ENCODE results near the gene ZBTB7A.

Gene ZBTB7A

DNA sequence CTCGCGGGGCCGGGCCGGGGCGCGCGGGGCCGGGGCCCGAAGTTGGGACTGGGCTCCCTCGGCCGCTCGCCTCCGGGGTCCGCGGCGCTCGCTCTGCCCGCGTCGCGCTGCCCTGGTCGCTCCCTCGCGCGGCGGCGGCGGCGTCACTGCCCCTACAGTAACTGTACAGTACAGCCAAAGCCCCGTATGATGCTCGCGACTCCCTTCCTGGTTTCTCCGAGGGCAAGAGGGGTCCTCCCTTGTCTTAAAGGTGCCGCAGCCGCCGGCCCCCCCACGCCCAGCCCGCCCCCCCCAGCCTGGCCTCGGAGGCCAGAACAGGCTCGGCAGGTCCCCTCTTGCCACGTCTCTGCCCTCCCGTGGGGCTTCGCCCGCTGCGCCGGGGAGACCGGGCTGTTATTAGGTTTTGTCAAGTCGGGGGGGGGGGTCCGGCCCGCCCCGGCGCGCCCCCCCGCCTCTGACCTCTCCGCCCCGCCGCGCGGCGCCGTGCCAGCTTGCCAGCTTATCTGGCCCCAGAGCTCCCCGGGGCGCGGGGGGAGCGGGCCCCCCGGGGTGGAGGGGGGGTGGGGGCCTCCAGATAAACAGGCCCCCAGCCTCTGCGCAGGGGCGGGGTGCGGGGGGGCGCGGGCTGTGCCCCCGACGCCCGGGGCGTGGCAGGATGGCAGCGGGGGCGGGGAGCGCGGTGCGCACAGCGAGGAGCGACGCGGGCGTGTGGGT is at the start of gene ZBTB7A:
TSS of gene ZBTB7A (minus strand) at position 218 of the 714 bp plus-strand sequence. CDS start 11,667 bp downstream, outside the sequence.
- DNase-seq (ENCODE audit: low read depth, low spot score), result no peak

DNA sequence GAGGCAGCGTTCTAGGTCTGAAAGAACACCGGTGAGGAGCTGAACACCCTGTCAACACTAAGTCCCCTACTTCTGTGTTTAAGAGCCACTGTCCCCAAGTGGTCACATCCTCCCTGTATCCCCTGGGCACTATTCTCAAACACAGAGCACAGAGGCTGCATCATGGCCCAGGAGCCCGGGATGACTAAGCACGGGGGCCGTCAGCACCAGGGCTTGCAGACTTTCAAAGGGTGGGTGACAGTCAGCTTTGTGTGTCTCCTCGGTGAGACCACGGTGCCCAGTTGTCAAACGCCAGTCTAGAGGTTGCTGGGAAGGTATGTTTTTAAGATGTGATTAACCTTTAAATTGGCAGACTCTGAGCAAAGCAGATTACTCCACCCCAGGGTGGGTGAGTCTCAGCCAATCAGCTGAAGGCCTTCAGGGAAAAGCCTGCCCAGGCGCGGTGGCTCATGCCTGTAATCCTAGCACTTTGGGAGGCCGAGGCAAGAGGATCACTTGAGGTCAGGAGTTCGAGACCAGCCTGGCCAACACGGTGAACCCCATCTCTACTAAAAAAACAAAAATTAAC is 49.2 kb upstream of the ZBTB7A start:
- no peak for DNase-seq (ENCODE audit: low read depth, low spot score)

DNA sequence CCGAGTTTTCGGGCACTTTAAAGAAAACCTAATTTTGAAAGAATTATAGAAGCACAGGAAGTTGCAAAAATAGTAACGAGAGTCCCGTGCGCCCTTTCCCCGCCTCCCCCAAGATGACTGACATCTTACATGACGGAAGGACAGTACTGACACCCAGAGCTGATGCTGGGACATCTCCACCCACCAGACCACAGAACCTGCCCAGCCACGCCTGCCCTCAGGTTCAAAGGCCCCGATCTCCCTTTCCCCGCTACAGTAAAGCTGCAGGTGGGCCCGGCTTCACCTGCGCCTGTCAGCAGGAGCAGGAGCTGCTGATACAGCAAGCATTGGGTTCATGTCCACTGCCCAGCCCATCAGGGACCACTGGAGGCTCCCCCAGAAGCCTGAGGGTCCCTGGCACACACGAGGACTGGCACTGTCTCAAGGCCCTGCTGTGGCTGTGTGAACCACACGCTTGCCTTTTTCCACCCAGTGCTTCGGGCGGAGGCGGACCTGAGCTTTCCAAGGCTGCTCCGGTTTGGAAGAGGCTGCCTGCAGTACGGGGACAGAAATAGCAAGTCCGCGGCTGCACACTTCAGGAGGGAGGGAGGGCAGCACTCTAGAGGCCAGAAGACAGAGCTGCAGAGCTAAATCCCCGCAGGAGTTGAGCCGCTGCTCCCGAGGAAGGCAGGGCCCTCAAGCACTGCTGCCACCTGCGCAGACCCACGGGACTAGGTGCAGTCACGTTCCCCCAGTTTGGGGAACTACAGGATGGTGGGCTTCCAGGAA is 48.5 kb upstream of the ZBTB7A start:
- DNase-seq (ENCODE audit: low read depth, low spot score), result no peak

DNA sequence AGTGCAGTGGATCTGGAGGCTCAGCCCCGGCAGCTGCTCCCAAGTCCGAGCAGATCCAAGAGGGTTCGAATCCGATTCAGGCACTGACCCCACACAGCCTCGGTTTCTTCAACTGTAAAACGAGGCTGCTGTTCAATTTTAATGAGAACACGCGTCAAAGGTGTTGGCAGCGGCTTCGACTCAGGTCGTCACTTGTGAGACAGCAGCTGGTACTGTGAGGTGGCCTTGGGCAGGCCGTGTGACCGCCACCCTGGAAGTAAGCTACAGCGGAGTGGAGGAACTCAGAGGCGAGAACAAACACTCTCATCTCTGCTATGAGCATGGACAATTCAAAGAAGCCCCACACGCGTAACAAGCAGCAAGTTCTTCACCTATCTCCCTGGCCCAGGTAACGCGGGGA is 47.5 kb upstream of the ZBTB7A start:
- DNase-seq (ENCODE audit: low read depth, low spot score), result no peak

DNA sequence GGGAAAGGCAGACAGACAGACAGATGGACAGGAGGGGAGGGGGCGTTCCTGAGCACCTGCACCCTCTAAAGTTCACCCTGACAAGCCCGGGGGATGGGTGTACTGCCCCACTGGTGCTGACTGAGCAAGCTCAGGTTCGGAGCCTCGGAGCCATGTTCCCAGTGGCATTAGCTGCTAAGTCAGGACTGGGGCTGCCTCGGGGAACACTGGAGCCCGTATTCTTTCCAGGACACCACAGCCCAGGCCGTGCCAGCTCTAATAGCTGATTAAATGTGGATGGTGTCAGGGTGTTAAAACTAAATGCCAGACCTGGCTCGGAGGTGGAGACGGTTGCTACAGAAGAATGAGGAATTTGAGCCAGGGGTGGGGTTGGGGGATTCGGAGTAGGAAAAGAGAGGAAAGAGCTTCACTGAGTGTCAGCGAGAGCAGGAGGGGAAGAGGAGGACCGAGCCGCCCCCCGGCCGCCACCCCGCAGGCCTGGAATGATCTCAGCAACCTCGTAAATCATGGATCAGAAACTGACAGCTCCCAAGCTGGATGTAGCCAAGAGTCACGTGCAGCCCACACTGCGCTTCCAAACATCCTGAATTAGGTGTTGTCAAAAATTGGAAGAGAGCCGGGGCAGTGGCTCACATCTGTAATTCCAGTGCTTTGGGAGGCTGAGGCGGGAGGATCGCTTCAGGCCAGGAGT is 46.8 kb upstream of the ZBTB7A start:
- DNase-seq (ENCODE audit: low read depth, low spot score), result no peak

DNA sequence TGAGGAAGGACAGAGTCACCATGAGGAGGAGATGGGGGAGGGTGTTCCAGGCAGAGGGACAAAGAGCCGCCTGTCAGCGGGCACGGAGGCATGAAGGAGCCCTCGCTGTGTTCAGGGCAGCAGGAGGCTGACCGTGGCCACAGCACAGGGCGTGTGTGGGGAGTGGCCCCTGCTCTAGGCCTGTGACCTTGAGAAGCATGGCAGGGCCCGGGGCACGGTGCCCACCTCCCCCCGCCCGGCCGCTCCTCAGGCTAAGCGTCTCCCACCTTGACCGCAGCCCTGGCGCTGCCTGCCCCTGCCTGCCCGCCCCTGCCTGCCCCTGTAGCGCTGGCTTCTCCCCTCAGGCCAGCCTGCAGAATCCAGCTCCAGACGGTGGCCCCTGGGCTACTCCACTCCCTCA is 45.7 kb upstream of the ZBTB7A start:
- DNase-seq (ENCODE audit: low read depth, low spot score), result no peak

DNA sequence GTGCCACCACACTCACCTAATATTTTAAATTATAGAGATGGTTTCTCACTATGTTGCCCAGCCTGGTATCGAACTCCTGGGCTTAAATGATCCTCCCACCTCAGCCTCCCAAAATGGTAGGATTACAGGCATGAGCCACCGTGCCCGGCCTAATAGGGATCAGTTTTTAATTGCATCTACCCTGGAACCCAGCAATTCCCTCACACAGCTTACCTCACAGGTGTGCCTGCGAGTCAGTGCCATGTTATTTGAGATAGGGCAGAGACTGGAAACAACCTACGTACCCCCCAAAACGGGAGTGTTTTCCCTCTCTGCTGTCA is 42.9 kb upstream of the ZBTB7A start:
- no peak for DNase-seq (ENCODE audit: low read depth, low spot score)

DNA sequence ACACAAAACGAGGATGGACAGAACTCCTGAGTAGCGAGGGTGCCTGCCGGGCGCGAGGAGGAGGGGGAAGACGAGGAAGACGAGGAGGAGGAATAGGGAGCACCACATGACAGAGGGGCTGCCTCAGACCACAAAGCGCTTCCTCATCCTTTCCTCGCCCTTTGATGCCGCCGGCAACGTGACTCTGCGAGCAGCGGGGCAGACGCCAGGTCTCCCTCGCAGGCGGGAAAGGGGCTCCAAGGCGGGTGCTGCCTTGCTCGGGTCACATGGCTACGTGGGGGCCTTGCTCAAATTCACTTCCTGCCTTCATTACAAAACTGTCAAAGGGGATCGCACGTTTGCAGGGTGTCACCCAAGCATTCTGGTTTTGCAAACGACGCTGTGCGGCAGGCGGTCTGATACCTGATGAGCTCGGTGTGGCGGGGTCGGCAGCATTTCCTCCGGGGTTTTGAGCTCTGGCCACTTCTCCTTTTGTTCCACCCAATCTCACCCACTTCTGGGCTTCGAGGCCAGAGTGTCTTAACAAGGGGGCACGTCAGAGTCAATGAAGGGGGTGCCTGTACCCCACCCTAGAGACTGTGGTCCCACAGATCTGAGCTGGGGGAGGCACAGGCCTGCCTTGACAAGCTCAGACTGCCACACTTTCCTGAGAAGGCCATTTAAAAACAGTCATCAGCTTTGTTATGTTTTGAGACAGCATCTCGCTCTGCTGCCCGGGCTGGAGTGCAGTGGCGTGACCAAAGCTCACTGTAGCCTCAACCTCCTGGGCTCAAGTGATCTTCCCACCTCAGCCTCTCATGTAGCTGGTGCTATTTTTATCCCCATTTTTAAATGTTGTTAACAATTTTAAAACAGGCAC is 42.3 kb upstream of the ZBTB7A start:
- no peak for DNase-seq (ENCODE audit: low read depth, low spot score)

DNA sequence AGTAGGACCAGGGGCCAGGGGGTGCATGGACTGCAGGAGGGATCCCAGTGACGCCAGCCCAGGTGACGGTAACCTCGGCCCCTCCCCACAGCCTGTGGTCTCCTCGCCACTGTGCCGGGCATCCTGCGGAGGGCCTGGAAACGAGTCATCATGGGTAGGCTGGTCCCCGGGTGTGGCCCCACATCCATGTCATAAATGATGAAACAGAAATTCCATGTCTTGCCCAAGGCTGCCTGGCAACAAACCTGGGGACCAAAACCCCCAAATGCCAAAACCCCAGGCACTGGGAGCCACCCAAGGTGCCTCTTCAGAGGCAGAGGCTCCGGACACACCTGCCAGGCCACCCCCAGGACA is 36.4 kb upstream of the ZBTB7A start:
- no peak for DNase-seq (ENCODE audit: low read depth, low spot score)

DNA sequence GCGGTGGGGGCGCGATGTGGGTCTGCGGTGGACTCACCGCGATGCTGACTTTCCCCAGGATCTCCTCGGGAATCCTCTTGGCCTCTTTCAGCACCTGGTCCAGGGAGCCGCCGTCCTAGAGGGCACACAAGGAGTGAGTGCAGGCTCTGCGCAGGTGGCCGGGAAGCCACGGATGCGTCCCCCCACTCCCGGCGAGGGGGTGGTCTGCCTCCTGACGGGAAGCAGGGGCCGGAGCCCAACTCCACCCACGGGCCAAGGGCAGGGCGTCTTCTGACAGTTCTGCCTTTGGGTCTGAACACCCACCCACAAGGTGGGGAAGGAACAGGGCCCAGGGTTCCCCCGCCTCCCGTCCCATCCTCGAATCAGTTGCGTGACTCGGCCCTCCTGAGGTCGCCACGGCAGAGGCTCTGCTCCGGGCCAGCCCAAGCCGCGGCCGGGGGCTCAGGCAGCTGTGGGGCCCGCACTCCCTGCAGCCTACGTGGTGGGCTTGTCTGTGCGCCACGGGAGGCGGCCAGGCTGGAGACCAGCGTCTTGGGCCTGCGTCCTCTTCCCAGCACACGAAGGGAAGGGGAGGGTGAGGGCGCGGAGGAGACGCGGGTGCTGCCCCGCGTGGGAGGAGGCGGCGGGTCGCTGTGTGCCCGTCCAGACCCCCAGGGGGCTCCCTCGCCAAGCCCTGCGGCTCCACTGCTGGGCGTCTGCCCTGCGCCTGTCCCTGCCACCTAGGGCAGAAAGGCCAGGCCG is 35.8 kb upstream of the ZBTB7A start:
- no peak for DNase-seq (ENCODE audit: low read depth, low spot score)

DNA sequence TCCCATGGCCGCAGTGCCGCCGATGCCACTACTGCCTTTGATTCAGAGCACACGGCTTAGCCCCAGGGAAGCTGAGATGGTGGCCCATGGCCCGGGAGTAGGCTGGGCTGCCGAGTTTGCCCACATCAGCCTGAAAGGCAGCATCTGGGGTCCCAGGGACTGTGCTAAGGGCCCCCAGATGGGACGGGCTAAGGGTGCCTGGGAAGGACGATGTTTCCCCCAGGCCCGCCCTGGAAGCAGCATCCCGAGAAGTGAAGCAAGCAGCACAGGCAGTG is 34.7 kb upstream of the ZBTB7A start:
- no peak for DNase-seq (ENCODE audit: low read depth, low spot score)

DNA sequence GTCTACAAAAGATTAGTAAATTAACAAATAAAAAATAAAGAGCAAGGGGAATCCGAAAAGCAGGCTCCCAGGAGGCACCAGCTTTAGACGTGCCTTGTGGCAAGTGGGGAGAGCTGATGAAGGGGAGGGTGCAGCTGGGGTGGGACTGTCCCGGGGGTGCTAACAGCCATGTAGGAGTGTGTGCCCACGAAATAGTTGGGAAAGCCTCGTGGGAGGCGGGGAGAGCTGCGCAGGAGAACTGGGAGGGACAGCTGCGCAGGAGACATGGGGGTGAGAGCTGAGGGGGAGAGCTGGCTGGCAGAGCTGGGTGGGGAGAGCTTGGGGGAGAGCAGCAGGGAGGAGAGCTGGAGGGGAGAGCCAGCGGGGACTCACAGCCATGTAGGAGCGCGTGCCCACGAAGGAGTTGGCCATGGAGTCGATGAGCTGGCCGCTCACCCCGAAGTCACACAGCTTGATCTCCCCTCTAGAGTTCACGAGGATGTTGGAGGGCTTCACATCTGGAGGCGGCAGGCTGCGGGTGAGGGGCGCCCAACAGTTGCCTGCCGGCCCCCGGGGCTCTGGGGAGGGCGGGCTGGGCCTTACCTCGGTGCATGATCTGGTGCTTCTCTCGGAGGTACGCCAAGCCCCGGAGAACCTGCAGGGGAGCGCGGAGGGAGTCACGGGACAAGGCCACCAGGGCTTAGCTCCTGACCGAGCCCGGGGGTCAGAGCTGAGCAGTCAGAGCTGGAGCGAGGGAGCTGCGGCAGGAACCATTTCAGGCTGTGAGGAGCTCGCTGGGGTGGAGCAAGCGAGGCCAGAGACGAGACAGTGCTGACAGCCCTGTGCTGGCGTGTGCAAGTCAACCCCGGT is 34.2 kb upstream of the ZBTB7A start:
- DNase-seq (ENCODE audit: low read depth, low spot score), result no peak

DNA sequence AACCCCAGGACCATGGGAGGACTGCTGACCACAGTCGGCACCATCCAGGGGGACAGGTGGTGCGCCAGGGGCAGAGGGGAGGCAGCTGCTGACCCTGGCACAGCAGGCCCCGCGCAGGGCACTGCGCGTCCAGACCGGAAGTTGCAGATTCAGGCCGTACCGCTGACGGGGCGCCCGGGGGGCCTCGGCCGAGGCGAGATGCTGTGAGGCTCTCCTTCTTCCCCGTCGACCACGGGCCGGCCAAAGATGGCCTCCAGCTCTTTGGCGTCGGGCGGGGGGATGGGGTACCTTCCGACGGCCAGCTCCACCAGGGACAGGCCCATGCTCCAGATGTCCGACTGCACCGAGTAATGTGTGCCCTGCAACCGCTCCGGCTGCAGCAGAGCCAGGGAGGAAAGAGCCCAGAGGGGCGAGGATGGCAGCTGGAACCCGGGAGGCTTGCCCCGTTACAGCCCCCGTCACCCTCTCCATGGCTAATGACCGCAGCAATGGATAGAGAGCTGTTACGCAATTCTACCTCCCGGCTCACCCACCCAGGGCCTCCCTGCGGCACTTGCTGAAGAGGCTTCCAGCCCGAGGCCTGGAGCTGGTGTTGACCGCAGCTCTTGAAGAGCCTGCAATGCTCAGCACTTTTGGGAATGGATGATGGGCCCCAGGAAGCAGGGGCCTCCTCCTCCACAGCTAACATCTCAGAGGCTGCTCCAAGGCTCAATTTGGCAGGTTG is 32.5 kb upstream of the ZBTB7A start:
- no peak for DNase-seq (ENCODE audit: low read depth, low spot score)

DNA sequence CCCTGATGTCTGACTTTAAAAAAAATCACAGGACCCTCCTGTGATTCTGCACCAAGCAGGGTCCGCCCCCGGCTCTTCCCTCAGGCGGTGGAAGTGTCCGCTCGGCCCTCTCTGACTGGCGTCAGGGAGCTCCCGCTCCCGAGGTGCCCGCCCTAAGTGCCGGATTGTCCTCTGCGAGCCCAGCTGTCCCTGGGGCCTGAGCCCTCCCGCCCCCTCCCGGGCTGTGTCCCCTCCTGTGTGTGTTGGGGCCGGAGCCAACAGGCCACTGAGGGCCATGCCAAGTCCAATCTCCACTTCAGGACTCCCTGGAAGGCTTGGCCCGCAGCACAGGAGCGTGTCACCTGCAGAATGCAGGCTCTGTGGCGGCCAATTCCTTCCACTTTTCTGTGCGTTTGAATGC is 31.8 kb upstream of the ZBTB7A start:
- no peak for DNase-seq (ENCODE audit: low read depth, low spot score)

DNA sequence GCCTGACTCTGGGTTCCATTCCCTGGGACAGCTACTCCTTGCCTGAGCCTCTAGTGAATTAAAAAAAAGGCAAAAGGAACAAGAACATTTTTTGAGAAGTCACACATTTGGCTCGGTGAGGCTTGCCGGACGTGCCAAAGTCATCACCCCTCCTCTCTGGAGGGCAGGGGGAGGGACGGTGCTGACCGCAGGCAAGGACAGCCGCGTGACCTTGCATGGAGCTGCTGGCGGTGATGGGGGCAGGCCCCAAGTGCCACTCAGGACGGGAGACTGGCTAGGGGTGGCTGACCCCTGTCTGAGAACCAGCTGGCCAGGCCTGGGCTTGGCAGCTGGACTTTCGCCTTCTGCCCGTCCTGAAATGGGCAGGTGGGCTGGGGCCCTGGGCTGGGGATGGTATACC is 30.8 kb upstream of the ZBTB7A start:
- no peak for DNase-seq (ENCODE audit: low read depth, low spot score)

DNA sequence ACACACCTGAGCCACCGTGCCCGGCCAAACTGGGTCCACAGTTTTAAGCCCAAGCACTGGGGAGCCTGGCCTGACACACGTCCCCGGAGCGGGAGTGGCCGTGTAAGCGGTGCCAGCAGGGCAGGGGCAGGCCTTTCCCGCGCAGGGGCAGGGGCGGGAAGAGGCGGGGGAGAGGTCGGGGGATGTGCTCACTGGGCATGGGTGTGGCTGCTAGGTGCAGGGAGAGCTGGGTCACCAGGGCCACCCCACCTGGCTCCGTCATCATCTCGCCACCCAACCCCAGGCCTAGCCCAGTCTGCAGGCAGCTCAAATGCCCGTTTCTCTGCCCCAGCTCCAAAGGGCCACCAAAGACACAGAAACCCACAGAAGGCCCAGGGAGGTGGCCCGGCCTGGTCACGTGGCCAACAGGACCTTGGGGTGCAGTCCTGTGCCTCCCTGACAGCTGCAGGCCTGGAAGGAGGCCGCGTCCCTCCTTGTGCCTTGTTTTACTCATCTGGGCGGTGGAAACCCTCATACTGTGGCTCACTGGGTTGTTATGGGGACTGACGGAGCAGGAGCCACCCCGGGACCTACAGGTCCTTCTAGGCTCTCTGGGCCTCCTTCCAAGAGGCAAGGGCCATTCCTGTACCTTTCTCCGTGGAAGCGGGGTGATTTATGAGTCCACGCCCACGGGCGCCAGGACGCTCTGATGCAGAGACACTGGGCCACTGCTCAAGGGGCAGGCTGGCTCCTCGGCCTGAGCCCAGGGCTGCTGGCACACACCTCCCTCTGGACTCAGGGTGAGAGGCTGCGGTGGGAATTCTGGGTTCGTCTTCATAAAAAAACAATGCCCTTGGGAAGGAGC is 29.6 kb upstream of the ZBTB7A start:
- DNase-seq (ENCODE audit: low read depth, low spot score), result no peak

DNA sequence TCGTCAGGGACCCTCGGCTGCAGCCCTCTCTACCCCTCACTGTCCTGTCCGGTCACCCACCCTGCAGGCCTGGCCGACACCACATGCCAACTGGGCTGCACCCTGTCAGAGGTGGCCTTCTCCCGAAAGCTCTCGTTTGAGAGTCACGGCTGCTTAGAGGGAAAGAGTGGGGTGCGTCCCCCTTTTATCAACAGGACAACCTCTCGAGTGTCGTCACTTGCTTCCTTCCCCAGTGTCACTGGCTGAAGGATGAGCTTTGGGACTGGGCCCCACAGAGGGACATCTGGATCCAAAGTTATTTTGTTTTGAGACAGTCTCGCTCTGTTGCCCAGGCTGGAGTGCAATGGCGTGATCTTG is 28.8 kb upstream of the ZBTB7A start:
- no peak for DNase-seq (ENCODE audit: low read depth, low spot score)

DNA sequence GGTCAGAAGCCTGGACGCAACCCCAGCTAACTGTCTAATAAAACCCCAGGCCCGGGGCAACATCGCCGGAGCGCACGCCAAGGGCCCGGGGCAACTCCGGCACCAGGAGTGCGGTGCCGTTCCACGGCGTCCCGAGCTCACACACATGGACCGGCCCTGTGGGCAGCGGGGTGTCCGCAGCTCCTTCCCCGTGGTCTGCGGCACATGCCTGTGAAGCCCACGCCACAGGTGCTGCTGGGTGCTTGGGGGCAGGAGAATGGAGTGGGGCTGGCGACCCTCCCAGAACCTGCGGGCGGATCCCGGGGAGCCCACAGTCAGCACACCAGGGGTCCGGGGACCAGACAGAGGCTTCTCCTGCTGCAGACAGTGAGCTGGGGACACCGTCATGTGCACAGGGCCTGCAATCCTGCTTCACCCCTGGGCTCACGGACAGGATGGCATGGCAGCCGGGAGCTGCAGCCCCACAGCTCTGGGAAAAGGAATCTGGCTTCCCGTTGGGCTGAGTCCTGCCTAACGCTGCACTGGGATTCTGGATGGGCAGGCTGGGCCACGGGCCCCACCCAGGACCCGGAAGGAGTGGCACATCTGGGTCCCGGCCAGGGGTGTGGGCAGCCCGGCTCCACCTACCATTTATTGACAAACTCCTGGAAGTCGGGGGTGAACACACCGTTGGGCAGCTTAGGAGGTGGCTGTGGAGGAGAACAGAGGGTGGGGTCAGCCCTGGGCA is 28.2 kb upstream of the ZBTB7A start:
- DNase-seq (ENCODE audit: low read depth, low spot score), result no peak

Measured in smooth muscle cell of the brain vasculature (primary cell).